Neural progenitor cell (in vitro differentiated cells): ENCODE data around the gene VTA1. TPM values are rescaled to one million over a fixed set of nuclear protein-coding genes. Genes with fewer than 3 reads are reported as not detected.

Source experiments
- DNase-seq: peaks from one replicate; pipeline ENCODE4 v3.0.0-alpha.2; 2016; ENCODE audit warnings: low spot score
- H2AFZ ChIP-seq: fragments of 200-600 bp; sonication (generic); replicated peaks from 2 replicates; pipeline ENCODE4 v1.6.1; 2016; ENCODE audit warnings: antibody characterized with exemption
- H3F3A ChIP-seq: fragments of 200-600 bp; sonication (generic); 2 replicates; pipeline ENCODE4 v1.6.1; 2016; ENCODE audit warnings: antibody characterized with exemption, low read depth
- H3K27ac ChIP-seq: fragments of 200-600 bp; sonication (generic); 2 replicates; pipeline ENCODE4 v1.5.1; 2016; ENCODE audit warnings: mild to moderate bottlenecking
- H3K27me3 ChIP-seq: fragments of 200-600 bp; sonication (generic); 2 replicates; pipeline ENCODE4 v1.6.1; 2016; ENCODE audit warnings: mild to moderate bottlenecking, moderate library complexity
- H3K36me3 ChIP-seq: fragments of 200-600 bp; sonication (generic); 2 replicates; pipeline ENCODE4 v1.5.1; 2016
- H3K4me1 ChIP-seq: fragments of 200-600 bp; sonication (generic); 2 replicates; pipeline ENCODE4 v1.6.1; 2016; ENCODE audit warnings: mixed run types
- H3K4me2 ChIP-seq: fragments of 200-600 bp; sonication (generic); 2 replicates; pipeline ENCODE4 v1.6.1; 2016
- H3K4me3 ChIP-seq: fragments of 200-600 bp; sonication (generic); 2 replicates; pipeline ENCODE4 v1.5.1; 2016
- H3K79me2 ChIP-seq: fragments of 200-600 bp; sonication (generic); 2 replicates; pipeline ENCODE4 v1.6.1; 2016; ENCODE audit warnings: low read depth
- H3K9ac ChIP-seq: fragments of 200-600 bp; sonication (generic); 2 replicates; pipeline ENCODE4 v1.6.1; 2016
- H3K9me3 ChIP-seq: fragments of 200-600 bp; sonication (generic); 2 replicates; pipeline ENCODE4 v1.5.1; 2016; ENCODE audit warnings: low read depth
- H4K20me1 ChIP-seq: fragments of 200-600 bp; sonication (generic); 2 replicates; pipeline ENCODE4 v1.6.1; 2016; ENCODE audit warnings: low read depth
- H3K27ac Mint-ChIP-seq: 3 replicates; pipeline ENCODE4 v1.8.0; 2021; ENCODE audit warnings: mixed read lengths
- H3K27me3 Mint-ChIP-seq: 2 replicates; pipeline ENCODE4 v1.8.0; 2022; ENCODE audit warnings: low read depth, mild to moderate bottlenecking, inconsistent platforms, moderate library complexity, mixed read lengths; ENCODE audit not compliant: insufficient read depth
- H3K36me3 Mint-ChIP-seq: 3 replicates; pipeline ENCODE4 v1.8.0; 2021; ENCODE audit warnings: mixed read lengths
- H3K4me1 Mint-ChIP-seq: 3 replicates; pipeline ENCODE4 v1.8.0; 2021; ENCODE audit warnings: mixed read lengths
- H3K4me3 Mint-ChIP-seq: 3 replicates; pipeline ENCODE4 v1.8.0; 2021; ENCODE audit warnings: mild to moderate bottlenecking, moderate library complexity, mixed read lengths
- H3K9me3 Mint-ChIP-seq: 3 replicates; pipeline ENCODE4 v1.8.0; 2020; ENCODE audit warnings: mixed read lengths
- CTCF ChIP-seq: fragments of 200-600 bp; sonication (generic); IDR thresholded peaks from 2 replicates; pipeline ENCODE4 v1.5.1; 2017; ENCODE audit warnings: antibody characterized with exemption, mild to moderate bottlenecking
- EZH2 ChIP-seq: fragments of 200-600 bp; sonication (generic); IDR thresholded peaks from 2 replicates; pipeline ENCODE4 v1.6.1; 2017; ENCODE audit warnings: antibody characterized with exemption, mild to moderate bottlenecking, moderate library complexity
- EZH2phosphoT487 ChIP-seq: fragments of 200-600 bp; sonication (generic); IDR thresholded peaks from 2 replicates; pipeline ENCODE4 v1.6.1; 2017; ENCODE audit warnings: antibody characterized with exemption
- total RNA-seq: library from RNA; depleted of rRNA; stranded (reverse); fragments of >200 nt; gene quantifications from 2 replicates; pipeline ENCODE4 v1.2.3, GENCODE V29; 2015; ENCODE audit warnings: low replicate concordance

The VTA1 gene
- total RNA-seq, 1 donor from 2014 or later: 92.6 TPM

- H3K4me3 Mint-ChIP-seq: no peak overlapping the region
- H3K4me1 Mint-ChIP-seq: peaks cover 3% of the 10 kb centered on the region
- H3F3A ChIP-seq: no peaks in the 10 kb centered on the region
- H3K27me3 ChIP-seq: no peaks in the 10 kb centered on the region
- H3K36me3 Mint-ChIP-seq: peaks cover 9% of the 10 kb centered on the region
- no peak for TF ChIP-seq EZH2phosphoT487
- no peak for TF ChIP-seq CTCF
- no peak for TF ChIP-seq EZH2
- H3K79me2 ChIP-seq: no peaks in the 10 kb centered on the region
- H2AFZ ChIP-seq: no peak overlapping the region
- no peaks in the 10 kb centered on the region for H3K27me3 Mint-ChIP-seq
- H4K20me1 ChIP-seq: no peaks in the 10 kb centered on the region
- no peak overlapping the region for H3K27ac Mint-ChIP-seq
- H3K9me3 Mint-ChIP-seq: no peaks in the 10 kb centered on the region
- DNase-seq: no peak
- H3K36me3 ChIP-seq: peaks cover 6% of the 10 kb centered on the region
- no peak overlapping the region for H3K27ac ChIP-seq
- no peak overlapping the region for H3K4me2 ChIP-seq
- H3K4me3 ChIP-seq: no peak overlapping the region
- no peaks in the 10 kb centered on the region for H3K9me3 ChIP-seq
- H3K9ac ChIP-seq: no peak overlapping the region
- no peaks in the 10 kb centered on the region for H3K4me1 ChIP-seq
Measured at GRCh38 chr6:142222022-142222421, 75.0 kb downstream of the VTA1 start.

DNA sequence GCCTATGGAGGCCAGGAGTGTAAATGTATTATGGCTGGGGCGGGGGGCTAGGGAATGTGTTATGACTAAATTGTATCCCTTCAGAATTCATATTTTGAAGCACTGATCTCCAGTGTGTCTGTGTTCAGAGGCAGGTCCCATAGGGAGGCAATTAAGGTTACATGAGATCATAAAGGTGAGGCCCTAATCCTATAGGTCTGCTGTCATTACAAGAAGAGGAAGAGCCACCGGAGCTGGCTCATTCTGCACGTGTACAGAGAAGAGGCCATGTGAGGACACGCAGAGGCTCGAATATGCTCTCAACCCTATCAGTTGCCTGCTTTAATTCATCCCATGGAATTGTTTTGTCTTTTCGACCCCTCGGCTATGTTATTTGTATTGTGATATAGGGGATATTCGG lies 76.9 kb downstream of the VTA1 start:
- Histone ChIP-seq H3K27me3 (no peaks in the 10 kb centered on the region), H3K4me3 (no peak overlapping the region), H3K4me2 (no peak overlapping the region), H3K9me3 (no peaks in the 10 kb centered on the region), H3K36me3 (peaks cover under 1% of the 10 kb centered on the region), H3K4me1 (no peaks in the 10 kb centered on the region), H4K20me1 (no peaks in the 10 kb centered on the region), H3F3A (no peaks in the 10 kb centered on the region), H3K79me2 (no peaks in the 10 kb centered on the region), H3K9ac (no peak overlapping the region), H2AFZ (no peak overlapping the region), H3K27ac (no peak overlapping the region)
- DNase-seq: no peak
- no peak overlapping the region for H3K27ac Mint-ChIP-seq
- no peak for TF ChIP-seq CTCF
- no peak for TF ChIP-seq EZH2phosphoT487
- no peak for TF ChIP-seq EZH2
- H3K9me3 Mint-ChIP-seq: peaks cover 3% of the 10 kb centered on the region
- no peak overlapping the region for H3K4me3 Mint-ChIP-seq
- H3K27me3 Mint-ChIP-seq: peaks cover 2% of the 10 kb centered on the region
- peaks cover 9% of the 10 kb centered on the region for H3K36me3 Mint-ChIP-seq
- H3K4me1 Mint-ChIP-seq: no peaks in the 10 kb centered on the region

GRCh38 chr6:142225115-142225514 lies 78.1 kb downstream of the VTA1 start:
- no peak overlapping the region for H3K27ac Mint-ChIP-seq
- H3K4me1 Mint-ChIP-seq: no peaks in the 10 kb centered on the region
- peaks cover 7% of the 10 kb centered on the region for H3K9me3 Mint-ChIP-seq
- Histone ChIP-seq H4K20me1 (no peaks in the 10 kb centered on the region), H3K4me2 (no peak overlapping the region), H3K36me3 (no peaks in the 10 kb centered on the region), H3K4me3 (no peak overlapping the region), H3K9ac (no peak overlapping the region), H3K27ac (no peak overlapping the region), H3F3A (no peaks in the 10 kb centered on the region), H3K4me1 (no peaks in the 10 kb centered on the region), H3K27me3 (no peaks in the 10 kb centered on the region), H3K79me2 (no peaks in the 10 kb centered on the region), H2AFZ (no peak overlapping the region), H3K9me3 (no peaks in the 10 kb centered on the region)
- DNase-seq: no peak
- H3K4me3 Mint-ChIP-seq: no peak overlapping the region
- peaks cover 2% of the 10 kb centered on the region for H3K27me3 Mint-ChIP-seq
- H3K36me3 Mint-ChIP-seq: peaks cover 1% of the 10 kb centered on the region
- TF ChIP-seq EZH2 (no peak), EZH2phosphoT487 (no peak), CTCF (no peak)

GRCh38 chr6:142225552-142225951 lies 78.5 kb downstream of the VTA1 start:
- Histone ChIP-seq H3K4me2 (no peak overlapping the region), H2AFZ (no peak overlapping the region), H4K20me1 (no peaks in the 10 kb centered on the region), H3F3A (no peaks in the 10 kb centered on the region), H3K4me3 (no peak overlapping the region), H3K36me3 (no peaks in the 10 kb centered on the region), H3K27ac (no peak overlapping the region), H3K9ac (no peak overlapping the region), H3K9me3 (no peaks in the 10 kb centered on the region), H3K79me2 (no peaks in the 10 kb centered on the region), H3K27me3 (no peaks in the 10 kb centered on the region), H3K4me1 (no peaks in the 10 kb centered on the region)
- peaks cover 7% of the 10 kb centered on the region for H3K9me3 Mint-ChIP-seq
- no peak overlapping the region for H3K4me3 Mint-ChIP-seq
- H3K36me3 Mint-ChIP-seq: no peaks in the 10 kb centered on the region
- H3K4me1 Mint-ChIP-seq: no peaks in the 10 kb centered on the region
- no peak for TF ChIP-seq EZH2phosphoT487
- TF ChIP-seq CTCF: no peak
- TF ChIP-seq EZH2: no peak
- peaks cover 2% of the 10 kb centered on the region for H3K27me3 Mint-ChIP-seq
- no peak for DNase-seq
- H3K27ac Mint-ChIP-seq: no peak overlapping the region
